ENCODE results near the gene DUSP8.

The DUSP8 gene

DNA sequence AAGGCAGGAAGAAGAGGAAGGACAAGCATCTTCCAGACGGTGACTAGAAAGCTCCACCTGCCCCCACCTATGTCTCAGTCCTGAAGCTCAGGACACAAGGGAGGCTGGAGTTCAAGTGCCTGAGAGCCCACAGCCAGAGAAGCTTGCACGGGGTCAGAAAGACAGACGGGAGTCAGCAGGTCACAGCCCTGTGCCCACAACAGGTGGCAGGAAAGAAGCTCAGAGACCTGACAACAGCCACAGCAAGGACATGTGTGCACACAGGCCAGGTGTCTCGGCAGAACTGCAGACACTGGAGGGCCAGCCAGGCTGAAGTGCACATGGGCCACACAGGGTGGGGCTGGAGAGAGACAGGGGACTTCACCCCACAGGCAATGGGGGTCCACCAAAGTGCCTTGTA, 48.3 kb downstream of the DUSP8 start:
- no peak overlapping the region for H3K4me3 ChIP-seq (ENCODE audit: low read length)
- TF ChIP-seq, protein P1, sequence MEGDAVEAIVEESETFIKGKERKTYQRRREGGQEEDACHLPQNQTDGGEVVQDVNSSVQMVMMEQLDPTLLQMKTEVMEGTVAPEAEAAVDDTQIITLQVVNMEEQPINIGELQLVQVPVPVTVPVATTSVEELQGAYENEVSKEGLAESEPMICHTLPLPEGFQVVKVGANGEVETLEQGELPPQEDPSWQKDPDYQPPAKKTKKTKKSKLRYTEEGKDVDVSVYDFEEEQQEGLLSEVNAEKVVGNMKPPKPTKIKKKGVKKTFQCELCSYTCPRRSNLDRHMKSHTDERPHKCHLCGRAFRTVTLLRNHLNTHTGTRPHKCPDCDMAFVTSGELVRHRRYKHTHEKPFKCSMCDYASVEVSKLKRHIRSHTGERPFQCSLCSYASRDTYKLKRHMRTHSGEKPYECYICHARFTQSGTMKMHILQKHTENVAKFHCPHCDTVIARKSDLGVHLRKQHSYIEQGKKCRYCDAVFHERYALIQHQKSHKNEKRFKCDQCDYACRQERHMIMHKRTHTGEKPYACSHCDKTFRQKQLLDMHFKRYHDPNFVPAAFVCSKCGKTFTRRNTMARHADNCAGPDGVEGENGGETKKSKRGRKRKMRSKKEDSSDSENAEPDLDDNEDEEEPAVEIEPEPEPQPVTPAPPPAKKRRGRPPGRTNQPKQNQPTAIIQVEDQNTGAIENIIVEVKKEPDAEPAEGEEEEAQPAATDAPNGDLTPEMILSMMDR (conservative IDR thresholded peaks at IDR 0.05; ENCODE audit: low read length) = no peak
- DNase-seq (ENCODE audit: low read depth) = no peak

DNA sequence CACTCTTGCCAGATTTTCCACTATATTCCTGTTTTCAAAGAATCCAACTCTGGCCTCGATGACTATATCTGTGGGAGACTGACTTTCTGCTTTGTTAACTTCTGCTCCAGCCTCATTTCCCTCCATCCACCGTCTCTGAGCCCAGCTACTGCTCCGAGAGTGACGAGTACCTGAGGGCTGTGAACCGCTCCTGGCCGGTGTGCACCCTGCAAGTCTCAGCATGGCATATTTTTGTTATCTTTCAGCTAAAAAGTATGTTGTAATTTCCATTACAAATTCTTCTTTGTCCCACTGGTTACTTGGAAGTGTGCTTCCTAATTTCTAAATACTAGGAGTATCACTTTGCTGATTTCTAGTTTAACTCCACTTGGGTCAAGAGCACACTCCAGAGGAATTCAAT, 49.0 kb downstream of the DUSP8 start:
- DNase-seq (ENCODE audit: low read depth) = no peak
- no peak overlapping the region for H3K4me3 ChIP-seq (ENCODE audit: low read length)
- TF ChIP-seq, protein P1 (conservative IDR thresholded peaks at IDR 0.05; ENCODE audit: low read length) = no peak

DNA sequence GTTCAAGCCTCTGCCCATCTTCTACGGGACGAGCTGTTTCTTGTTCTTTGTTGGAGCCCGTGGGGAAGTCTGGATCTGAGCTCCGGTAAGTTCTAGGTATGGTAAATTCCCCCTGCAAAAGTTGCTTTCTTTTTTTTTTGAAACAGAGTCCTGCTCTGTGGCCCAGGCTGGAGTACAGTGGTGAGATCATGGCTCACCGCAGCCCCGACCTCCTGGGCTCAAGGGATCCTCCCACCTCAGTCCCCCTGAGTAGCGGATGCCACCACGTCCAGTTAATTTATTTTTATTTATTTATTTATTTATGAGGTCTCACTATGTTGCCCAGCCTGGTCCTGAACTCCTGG, 50.0 kb downstream of the DUSP8 start:
- no peak for DNase-seq (ENCODE audit: low read depth)
- TF ChIP-seq, protein P1 (conservative IDR thresholded peaks at IDR 0.05; ENCODE audit: low read length) = no peak
- H3K4me3 ChIP-seq (ENCODE audit: low read length) = no peak overlapping the region

DNA sequence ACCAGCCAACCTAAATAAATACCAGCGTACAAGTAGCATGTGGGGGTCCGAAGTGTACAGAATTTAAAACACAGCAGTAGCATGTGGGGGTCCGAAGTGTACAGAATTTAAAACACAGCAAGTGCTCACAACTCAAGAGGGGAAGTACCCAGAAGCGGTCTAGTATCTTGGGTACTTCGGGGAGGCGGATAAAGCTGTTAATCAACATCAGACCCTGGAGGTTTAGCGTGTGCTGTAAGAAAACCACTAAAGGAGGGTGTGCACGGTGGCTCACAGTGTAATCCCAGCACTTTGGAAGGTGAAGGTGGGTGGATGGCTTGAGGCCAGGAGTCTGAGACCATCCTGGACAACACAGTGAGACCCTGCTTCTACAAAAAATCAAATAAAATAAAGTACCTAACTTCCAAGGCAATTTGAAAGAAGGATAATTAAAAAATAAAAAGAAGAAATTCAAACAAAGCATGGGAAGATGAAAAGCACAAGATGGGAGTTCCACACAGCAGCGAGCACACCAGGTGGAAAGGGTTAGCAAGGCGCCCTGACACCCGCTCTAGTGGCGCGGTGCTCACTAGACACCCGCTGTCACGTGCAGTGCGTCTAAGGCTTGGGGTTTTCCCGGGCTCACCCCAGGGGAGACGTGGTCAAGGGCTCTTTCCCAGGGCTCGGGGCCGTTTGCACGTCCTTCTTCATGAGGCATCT, 50.5 kb downstream of the DUSP8 start:
- H3K4me3 ChIP-seq (ENCODE audit: low read length) = no peak overlapping the region
- TF ChIP-seq, protein P1 (conservative IDR thresholded peaks at IDR 0.05; ENCODE audit: low read length) = no peak
- no peak for DNase-seq (ENCODE audit: low read depth)

DNA sequence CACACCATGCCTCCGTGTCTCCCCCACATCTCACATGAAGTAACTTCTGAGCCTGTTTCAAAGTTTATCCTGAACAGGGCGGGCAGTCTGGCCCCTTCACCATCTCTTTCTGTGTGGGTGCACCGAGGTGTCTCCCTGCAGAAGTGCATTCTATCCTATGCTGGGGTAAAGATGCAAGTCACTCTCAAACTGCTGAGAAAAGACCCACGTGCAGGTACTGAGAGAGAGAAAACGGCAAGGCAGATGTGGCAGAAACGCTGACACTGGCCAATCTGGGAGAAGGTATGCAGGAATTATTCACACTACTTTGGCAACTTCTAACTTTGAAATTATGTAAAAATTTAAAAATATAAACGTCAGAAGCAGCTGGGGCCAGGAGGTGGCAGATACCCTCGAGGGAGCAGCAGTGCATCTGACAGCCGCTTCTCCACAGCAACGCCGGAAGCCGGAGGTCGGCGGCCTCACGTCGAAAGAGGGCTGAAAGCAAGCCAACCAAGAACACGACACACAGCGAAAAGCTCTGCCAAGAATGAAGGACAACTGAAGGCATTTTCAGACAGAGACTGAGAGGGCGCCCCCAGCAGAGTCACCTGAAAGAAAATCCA, 51.3 kb downstream of the DUSP8 start:
- H3K4me3 ChIP-seq (ENCODE audit: low read length) = no peak overlapping the region
- DNase-seq (ENCODE audit: low read depth) = no peak
- TF ChIP-seq, protein P1 (conservative IDR thresholded peaks at IDR 0.05; ENCODE audit: low read length) = no peak

DNA sequence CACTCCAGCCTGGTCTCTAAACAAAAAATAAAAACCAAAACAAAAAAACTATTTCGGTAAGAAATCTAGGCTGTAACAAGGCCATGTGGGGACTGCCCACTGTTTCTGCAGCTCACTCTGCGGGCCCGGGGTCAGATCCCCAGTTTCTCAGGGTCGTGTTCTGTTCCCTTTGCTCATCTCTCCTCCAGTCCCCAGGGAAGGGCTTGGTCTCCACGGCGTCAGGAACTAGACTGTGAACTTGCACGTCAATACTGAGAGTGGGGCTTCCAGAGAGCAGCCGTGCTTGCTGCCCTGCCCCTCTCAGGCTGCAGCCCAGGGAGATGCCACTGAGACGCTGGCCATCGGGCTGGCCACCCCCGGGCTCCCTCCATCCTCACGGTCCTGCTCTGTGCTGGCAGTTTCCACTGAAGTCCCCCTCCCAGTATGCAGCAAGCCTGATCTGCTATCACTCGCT, 51.8 kb downstream of the DUSP8 start:
- no peak overlapping the region for H3K4me3 ChIP-seq (ENCODE audit: low read length)
- TF ChIP-seq, protein P1 (conservative IDR thresholded peaks at IDR 0.05; ENCODE audit: low read length) = no peak
- no peak for DNase-seq (ENCODE audit: low read depth)

All from AG10803 (cell line).